ENCODE results near the gene NRG3. TPM values are rescaled to one million over a fixed set of nuclear protein-coding genes. Genes with fewer than 3 reads are reported as not detected.
A peak's percentile ranks its signal among the peaks of the same experiment; 100 is the strongest.

Gene NRG3
- total and polyA plus RNA-seq, 5 donors from 2014 or later: not detected

GRCh38 chr10:82464191-82464818 is 589.3 kb downstream of the NRG3 start:
- no peak overlapping the region for H3K4me3 ChIP-seq (ENCODE audit: low read depth, low read length)
- H3K27me3 ChIP-seq (ENCODE audit: control insufficient read depth, insufficient read depth, low read length): no peaks in the 10 kb centered on the region
- H3K4me1 ChIP-seq (ENCODE audit: control insufficient read depth, insufficient read depth, low read length, poor library complexity, severe bottlenecking): no peaks in the 10 kb centered on the region
- H3K4me1 Mint-ChIP-seq: no peaks in the 10 kb centered on the region
- no peaks in the 10 kb centered on the region for H3K36me3 ChIP-seq (ENCODE audit: control insufficient read depth, insufficient read depth, low read length)
- no peaks in the 10 kb centered on the region for H3K36me3 Mint-ChIP-seq
- H3K27ac Mint-ChIP-seq: no peak overlapping the region
- H3K9me3 Mint-ChIP-seq: peaks cover 8 to 25% (median 14%) of the 10 kb centered on the region in 7 donors
- H3K9me3 ChIP-seq (ENCODE audit: control insufficient read depth in 2 of 2, low read length in 2 of 2): peaks cover 0 to 10% of the 10 kb centered on the region in 2 experiments
- DNase-seq: no peak
- H3K27ac ChIP-seq (ENCODE audit: insufficient read depth, low read length, poor library complexity, severe bottlenecking): no peak overlapping the region
- H3K4me3 Mint-ChIP-seq: no peak overlapping the region
- H3K27me3 Mint-ChIP-seq: no peaks in the 10 kb centered on the region
- ATAC-seq (ENCODE audit: low read depth in 2 of 2): no peak

GRCh38 chr10:82464966-82465365 is 590.0 kb downstream of the NRG3 start:
- H3K36me3 ChIP-seq (ENCODE audit: control insufficient read depth, insufficient read depth, low read length): no peaks in the 10 kb centered on the region

GRCh38 chr10:82468453-82468852 is 593.5 kb downstream of the NRG3 start:
- Histone ChIP-seq H3K36me3 (ENCODE audit: control insufficient read depth, insufficient read depth, low read length) (no peaks in the 10 kb centered on the region), H3K27me3 (ENCODE audit: control insufficient read depth, insufficient read depth, low read length) (no peaks in the 10 kb centered on the region), H3K9me3 (ENCODE audit: control insufficient read depth in 2 of 2, low read length in 2 of 2) (peaks cover 0 to 10% of the 10 kb centered on the region in 2 experiments), H3K4me1 (ENCODE audit: control insufficient read depth, insufficient read depth, low read length, poor library complexity, severe bottlenecking) (no peaks in the 10 kb centered on the region), H3K4me3 (ENCODE audit: low read depth, low read length) (no peak overlapping the region), H3K27ac (ENCODE audit: insufficient read depth, low read length, poor library complexity, severe bottlenecking) (no peak overlapping the region)
- Mint-ChIP-seq H3K4me3 (no peak overlapping the region), H3K27me3 (no peaks in the 10 kb centered on the region), H3K4me1 (no peaks in the 10 kb centered on the region), H3K36me3 (no peaks in the 10 kb centered on the region), H3K9me3 (peaks cover 0 to 12% (median 8%) of the 10 kb centered on the region in 7 donors), H3K27ac (no peak overlapping the region)
- no peak for DNase-seq
- ATAC-seq (ENCODE audit: low read depth in 2 of 2): no peak

More at GRCh38 chr10:82464966-82465365, 590.0 kb downstream of the NRG3 start:
- ATAC-seq (ENCODE audit: low read depth in 2 of 2) (no peak), DNase-seq (no peak)
- H3K4me3 Mint-ChIP-seq: no peak overlapping the region
- no peaks in the 10 kb centered on the region for H3K4me1 Mint-ChIP-seq
- H3K27me3 ChIP-seq (ENCODE audit: control insufficient read depth, insufficient read depth, low read length): no peaks in the 10 kb centered on the region
- no peak overlapping the region for H3K4me3 ChIP-seq (ENCODE audit: low read depth, low read length)
- no peak overlapping the region for H3K27ac Mint-ChIP-seq
- no peaks in the 10 kb centered on the region for H3K36me3 Mint-ChIP-seq
- H3K9me3 Mint-ChIP-seq: peaks cover 8 to 21% (median 13%) of the 10 kb centered on the region in 7 donors
- H3K27me3 Mint-ChIP-seq: no peaks in the 10 kb centered on the region
- H3K9me3 ChIP-seq (ENCODE audit: control insufficient read depth in 2 of 2, low read length in 2 of 2): peaks cover 0 to 10% of the 10 kb centered on the region in 2 experiments
- H3K4me1 ChIP-seq (ENCODE audit: control insufficient read depth, insufficient read depth, low read length, poor library complexity, severe bottlenecking): no peaks in the 10 kb centered on the region
- no peak overlapping the region for H3K27ac ChIP-seq (ENCODE audit: insufficient read depth, low read length, poor library complexity, severe bottlenecking)

GRCh38 chr10:82472406-82473335 is 597.7 kb downstream of the NRG3 start:
- Mint-ChIP-seq H3K27ac (no peak overlapping the region), H3K27me3 (peaks cover 5% of the 10 kb centered on the region), H3K9me3 (peaks cover 4 to 15% (median 5%) of the 10 kb centered on the region in 7 donors), H3K36me3 (no peaks in the 10 kb centered on the region), H3K4me3 (no peak overlapping the region), H3K4me1 (no peaks in the 10 kb centered on the region)
- Histone ChIP-seq H3K4me3 (ENCODE audit: low read depth, low read length) (no peak overlapping the region), H3K9me3 (ENCODE audit: control insufficient read depth in 2 of 2, low read length in 2 of 2) (peaks cover 0 to 4% of the 10 kb centered on the region in 2 experiments), H3K36me3 (ENCODE audit: control insufficient read depth, insufficient read depth, low read length) (no peaks in the 10 kb centered on the region), H3K27me3 (ENCODE audit: control insufficient read depth, insufficient read depth, low read length) (no peaks in the 10 kb centered on the region), H3K27ac (ENCODE audit: insufficient read depth, low read length, poor library complexity, severe bottlenecking) (no peak overlapping the region), H3K4me1 (ENCODE audit: control insufficient read depth, insufficient read depth, low read length, poor library complexity, severe bottlenecking) (no peaks in the 10 kb centered on the region)
- ATAC-seq (ENCODE audit: low read depth in 2 of 2) (no peak), DNase-seq (no peak)

GRCh38 chr10:82477776-82478175 is 602.8 kb downstream of the NRG3 start:
- Mint-ChIP-seq H3K9me3 (peaks cover 6 to 20% (median 12%) of the 10 kb centered on the region in 7 donors), H3K27ac (no peak overlapping the region), H3K36me3 (no peaks in the 10 kb centered on the region), H3K27me3 (peaks cover 5% of the 10 kb centered on the region), H3K4me3 (peak overlapping the region in 1 of 4 donors; percentile 86), H3K4me1 (no peaks in the 10 kb centered on the region)
- no peaks in the 10 kb centered on the region for H3K36me3 ChIP-seq (ENCODE audit: control insufficient read depth, insufficient read depth, low read length)
- no peak overlapping the region for H3K27ac ChIP-seq (ENCODE audit: insufficient read depth, low read length, poor library complexity, severe bottlenecking)
- no peak overlapping the region for H3K4me3 ChIP-seq (ENCODE audit: low read depth, low read length)
- DNase-seq: no peak
- ATAC-seq (ENCODE audit: low read depth in 2 of 2): no peak
- H3K4me1 ChIP-seq (ENCODE audit: control insufficient read depth, insufficient read depth, low read length, poor library complexity, severe bottlenecking): no peaks in the 10 kb centered on the region
- peaks cover 0 to 4% of the 10 kb centered on the region in 2 experiments for H3K9me3 ChIP-seq (ENCODE audit: control insufficient read depth in 2 of 2, low read length in 2 of 2)
- no peaks in the 10 kb centered on the region for H3K27me3 ChIP-seq (ENCODE audit: control insufficient read depth, insufficient read depth, low read length)

GRCh38 chr10:82492647-82493046 is 617.7 kb downstream of the NRG3 start:
- Histone ChIP-seq H3K27me3 (ENCODE audit: control insufficient read depth, insufficient read depth, low read length) (no peaks in the 10 kb centered on the region), H3K36me3 (ENCODE audit: control insufficient read depth, insufficient read depth, low read length) (no peaks in the 10 kb centered on the region), H3K4me1 (ENCODE audit: control insufficient read depth, insufficient read depth, low read length, poor library complexity, severe bottlenecking) (no peaks in the 10 kb centered on the region), H3K9me3 (ENCODE audit: control insufficient read depth in 2 of 2, low read length in 2 of 2) (peaks cover 0 to 2% of the 10 kb centered on the region in 2 experiments), H3K4me3 (ENCODE audit: low read depth, low read length) (no peak overlapping the region), H3K27ac (ENCODE audit: insufficient read depth, low read length, poor library complexity, severe bottlenecking) (no peak overlapping the region)
- no peaks in the 10 kb centered on the region for H3K27me3 Mint-ChIP-seq
- H3K9me3 Mint-ChIP-seq: peaks cover 0 to 27% (median 8%) of the 10 kb centered on the region in 7 donors
- H3K4me3 Mint-ChIP-seq: no peak overlapping the region
- no peak for DNase-seq
- ATAC-seq (ENCODE audit: low read depth in 2 of 2): no peak
- H3K36me3 Mint-ChIP-seq: no peaks in the 10 kb centered on the region
- no peak overlapping the region for H3K27ac Mint-ChIP-seq
- no peaks in the 10 kb centered on the region for H3K4me1 Mint-ChIP-seq

- no peak for ATAC-seq (ENCODE audit: low read depth in 2 of 2)
- Mint-ChIP-seq H3K27ac (no peak overlapping the region), H3K4me3 (no peak overlapping the region), H3K27me3 (no peaks in the 10 kb centered on the region), H3K9me3 (peaks cover 5 to 20% (median 7%) of the 10 kb centered on the region in 7 donors), H3K36me3 (no peaks in the 10 kb centered on the region), H3K4me1 (no peaks in the 10 kb centered on the region)
- Histone ChIP-seq H3K4me1 (ENCODE audit: control insufficient read depth, insufficient read depth, low read length, poor library complexity, severe bottlenecking) (no peaks in the 10 kb centered on the region), H3K36me3 (ENCODE audit: control insufficient read depth, insufficient read depth, low read length) (no peaks in the 10 kb centered on the region), H3K9me3 (ENCODE audit: control insufficient read depth in 2 of 2, low read length in 2 of 2) (peaks cover 0 to 2% of the 10 kb centered on the region in 2 experiments), H3K27ac (ENCODE audit: insufficient read depth, low read length, poor library complexity, severe bottlenecking) (no peak overlapping the region), H3K4me3 (ENCODE audit: low read depth, low read length) (no peak overlapping the region), H3K27me3 (ENCODE audit: control insufficient read depth, insufficient read depth, low read length) (no peaks in the 10 kb centered on the region)
- DNase-seq: no peak
Measured at GRCh38 chr10:82496114-82496513, 621.1 kb downstream of the NRG3 start.
